SK-N-SH treated with all-trans-retinoic acid at 6 μM for 48 hours (cell line): ENCODE data around the gene TPRG1.

Source experiments
- ARNTL ChIP-seq: fragments of 450-650 bp; formaldehyde crosslinking; IDR thresholded peaks from 2 replicates; pipeline ENCODE4 v1.5.0; 2020; ENCODE audit warnings: low read depth, mild to moderate bottlenecking, moderate library complexity, borderline replicate concordance
- GLIS3 ChIP-seq: fragments of 250-450 bp; sonication (Bioruptor Pico); IDR thresholded peaks from 2 replicates; pipeline ENCODE4 v1.5.0; 2020; ENCODE audit warnings: mild to moderate bottlenecking, moderate library complexity
- PPARA ChIP-seq: fragments of 250-450 bp; sonication (Bioruptor Pico); IDR thresholded peaks from 2 replicates; pipeline ENCODE4 v1.5.0; 2020; ENCODE audit warnings: mild to moderate bottlenecking, borderline replicate concordance
- ZFP3 ChIP-seq: fragments of 250-450 bp; sonication (Bioruptor Pico); IDR thresholded peaks from 2 replicates; pipeline ENCODE4 v1.5.0; 2020; ENCODE audit warnings: mild to moderate bottlenecking, moderate library complexity
- ZFP30 ChIP-seq: fragments of 450-650 bp; formaldehyde crosslinking; IDR thresholded peaks from 2 replicates; pipeline ENCODE4 v1.5.0; 2022; ENCODE audit warnings: mild to moderate bottlenecking, moderate library complexity

DNA sequence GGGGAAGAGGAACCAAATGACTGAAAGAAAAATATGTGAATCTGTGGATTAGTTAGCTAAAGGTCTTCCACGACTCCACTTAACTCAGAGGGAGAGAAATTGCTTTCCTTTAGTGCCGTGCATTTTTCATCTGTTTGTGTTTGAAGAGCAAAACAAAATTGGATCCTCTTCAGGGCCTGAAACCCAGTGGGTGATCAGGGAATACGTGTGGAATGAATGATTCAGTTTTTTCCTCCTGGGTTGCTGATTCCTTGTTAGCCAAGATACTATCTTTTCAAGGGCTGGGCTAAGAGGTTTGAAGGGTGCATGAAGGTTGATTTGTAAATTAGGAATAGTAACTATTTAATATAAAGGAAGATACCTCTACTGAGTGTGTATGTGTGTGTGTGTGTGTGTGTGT lies 61.0 kb downstream of the TPRG1 start:
- no peak for TF ChIP-seq PPARA (CRISPR knock-in tag)
- TF ChIP-seq ZFP30 (CRISPR knock-in tag), result no peak
- no peak for TF ChIP-seq ZFP3 (CRISPR knock-in tag)
- no peak for TF ChIP-seq GLIS3 (CRISPR knock-in tag)
- no peak for TF ChIP-seq ARNTL (CRISPR knock-in tag)
